ENCODE results near the gene GAMT.

DNA sequence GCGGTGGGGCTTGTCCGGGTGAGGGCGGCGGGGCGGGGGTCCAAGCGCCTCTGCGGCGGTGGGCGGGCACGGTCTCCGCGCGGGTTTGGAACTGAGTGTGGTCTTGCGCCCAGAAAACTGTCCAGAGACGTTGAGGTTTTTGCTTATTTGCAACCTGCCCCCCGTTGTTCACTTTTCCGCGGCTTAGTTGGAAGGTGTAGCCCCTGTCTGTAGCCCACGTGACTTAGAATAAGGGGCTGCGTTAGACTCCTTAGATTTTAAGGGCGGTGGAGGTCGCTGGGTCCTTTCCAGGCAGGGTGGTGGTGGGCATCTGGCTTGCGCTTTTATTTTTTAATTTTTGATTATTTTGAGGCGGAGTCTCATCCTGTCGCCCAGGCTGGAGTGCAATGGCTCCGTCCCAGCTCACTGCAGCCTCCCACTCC, 37.6 kb upstream of the GAMT start:
- TF ChIP-seq, protein P1, sequence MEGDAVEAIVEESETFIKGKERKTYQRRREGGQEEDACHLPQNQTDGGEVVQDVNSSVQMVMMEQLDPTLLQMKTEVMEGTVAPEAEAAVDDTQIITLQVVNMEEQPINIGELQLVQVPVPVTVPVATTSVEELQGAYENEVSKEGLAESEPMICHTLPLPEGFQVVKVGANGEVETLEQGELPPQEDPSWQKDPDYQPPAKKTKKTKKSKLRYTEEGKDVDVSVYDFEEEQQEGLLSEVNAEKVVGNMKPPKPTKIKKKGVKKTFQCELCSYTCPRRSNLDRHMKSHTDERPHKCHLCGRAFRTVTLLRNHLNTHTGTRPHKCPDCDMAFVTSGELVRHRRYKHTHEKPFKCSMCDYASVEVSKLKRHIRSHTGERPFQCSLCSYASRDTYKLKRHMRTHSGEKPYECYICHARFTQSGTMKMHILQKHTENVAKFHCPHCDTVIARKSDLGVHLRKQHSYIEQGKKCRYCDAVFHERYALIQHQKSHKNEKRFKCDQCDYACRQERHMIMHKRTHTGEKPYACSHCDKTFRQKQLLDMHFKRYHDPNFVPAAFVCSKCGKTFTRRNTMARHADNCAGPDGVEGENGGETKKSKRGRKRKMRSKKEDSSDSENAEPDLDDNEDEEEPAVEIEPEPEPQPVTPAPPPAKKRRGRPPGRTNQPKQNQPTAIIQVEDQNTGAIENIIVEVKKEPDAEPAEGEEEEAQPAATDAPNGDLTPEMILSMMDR (conservative IDR thresholded peaks at IDR 0.05), result no peak
- no peak for TF ChIP-seq EZH2 (IDR thresholded peaks at IDR 0.05; ENCODE audit: low read depth)

All from PC-9 (cell line).